ENCODE data around the gene TULP3. TPM values are rescaled to one million over a fixed set of nuclear protein-coding genes. Genes with fewer than 3 reads are reported as not detected.

TULP3 gene
- 22.8 TPM for total RNA-seq

GRCh38 chr12:2890388-2891239 is at the start of gene TULP3:
Gene TULP3, plus strand, starts transcription at chr12:2890891. Its CDS starts 57 bp downstream, at chr12:2890948.

GRCh38 chr12:2857021-2857431 is 33.7 kb upstream of the TULP3 start, which contains the start of gene TEX52:
Gene TEX52, minus strand, starts transcription at chr12:2857039. Its CDS starts 13 bp downstream, at chr12:2857026.

GRCh38 chr12:2877047-2877952 is 13.4 kb upstream of the TULP3 start, which contains the start of the genes FOXM1 and RHNO1:
Gene FOXM1, minus strand, starts transcription at chr12:2877174. Its CDS starts 2,696 bp downstream, at chr12:2874478.
Gene RHNO1, plus strand, starts transcription at chr12:2877223. Its CDS starts 8,144 bp downstream, at chr12:2885367.

GRCh38 chr12:2959192-2959504 is 68.5 kb downstream of the TULP3 start, which contains the start of gene TEAD4:
Gene TEAD4, plus strand, starts transcription at chr12:2959397.

Other genes starting within 250 kb of the TULP3 start
- 64.4 TPM for gene FKBP4, start 95.9 kb upstream of the TULP3 start, total RNA-seq
- 35.6 TPM for gene ITFG2, start 78.2 kb upstream of the TULP3 start, total RNA-seq
- 3.7 TPM for gene NRIP2, start 55.9 kb upstream of the TULP3 start, total RNA-seq
- not detected for gene TEX52, start 33.9 kb upstream of the TULP3 start, total RNA-seq
- gene FOXM1, start 13.7 kb upstream of the TULP3 start, total RNA-seq: 3.8 TPM
- gene RHNO1, start 13.7 kb upstream of the TULP3 start, total RNA-seq: 27.0 TPM
- 3.2 TPM for gene TEAD4, start 68.5 kb downstream of the TULP3 start, total RNA-seq
- gene TSPAN9, start 186.5 kb downstream of the TULP3 start, total RNA-seq: 196 TPM